Hepatocyte (in vitro differentiated cells): ENCODE results near the gene IKZF2.

Experiments
- CTCF ChIP-seq: fragments of 200-600 bp; sonication (generic); IDR thresholded peaks from 2 replicates; pipeline ENCODE4 v1.5.1; 2016; ENCODE audit warnings: antibody characterized with exemption, mild to moderate bottlenecking; ENCODE audit not compliant: poor library complexity
- EZH2 ChIP-seq: fragments of 200-600 bp; sonication (generic); IDR thresholded peaks from 2 replicates; pipeline ENCODE4 v1.6.1; 2016; ENCODE audit warnings: antibody characterized with exemption, mild to moderate bottlenecking, borderline replicate concordance
- EZH2phosphoT487 ChIP-seq: fragments of 200-600 bp; sonication (generic); IDR thresholded peaks from one replicate; pipeline ENCODE4 v1.6.1; 2018; ENCODE audit warnings: antibody characterized with exemption, mild to moderate bottlenecking, low read depth, moderate library complexity; ENCODE audit not compliant: unreplicated experiment, severe bottlenecking

- TF ChIP-seq CTCF (no peak), EZH2 (no peak), EZH2phosphoT487 (no peak)
Observed at GRCh38 chr2:213148572-213149261, 2.7 kb downstream of the IKZF2 start.
